PFSK-1 (cell line): Measurements from ENCODE around the gene HRH3.

Experiments used
- POLR2AphosphoS5 ChIP-seq: IDR thresholded peaks from 2 replicates; pipeline ENCODE4 v1.6.1; 2012; ENCODE audit warnings: low read depth, mild to moderate bottlenecking, control low read depth, low read length, moderate library complexity
- REST ChIP-seq, 2 experiments: IDR thresholded peaks; 2 replicates each; pipeline versions ENCODE4 v1.6.1 to v1.8.0; 2011 to 2012; ENCODE audit warnings: low read depth in 2 of 2, low read length in 2 of 2, control low read depth in 1 of 2, inconsistent platforms in 1 of 2, mild to moderate bottlenecking in 1 of 2, moderate library complexity in 1 of 2; ENCODE audit not compliant: insufficient read depth in 1 of 2

GRCh38 chr20:62197311-62197710, 22.8 kb downstream of the HRH3 start:
- TF ChIP-seq REST (IDR thresholded peaks at IDR 0.05; ENCODE audit: insufficient read depth in 1 of 2, low read depth in 2 of 2, low read length in 2 of 2), result no peak
- TF ChIP-seq POLR2AphosphoS5, result no peak
